ENCODE measurements around the gene PVALB. TPM values are rescaled to one million over a fixed set of nuclear protein-coding genes. Genes with fewer than 3 reads are reported as not detected.

PVALB gene
- total and polyA plus RNA-seq, 9 of the 15 experiments (the other 6 are each of a cell fraction or from before 2014, with no cell fraction given): not detected

- Histone ChIP-seq H3K4me3 (no peak overlapping the region), H3K9ac (ENCODE audit: insufficient read depth in 1 of 2, low read depth in 2 of 2, low read length in 2 of 2) (no peak overlapping the region), H3K9me1 (ENCODE audit: control insufficient read depth, insufficient read depth, low read length) (no peaks in the 10 kb centered on the region), H2AFZ (ENCODE audit: low read depth, low read length) (no peak overlapping the region), H3K4me2 (ENCODE audit: insufficient read depth, low read length) (no peak overlapping the region), H3K9me3 (replicated peaks; ENCODE audit: control insufficient read depth, insufficient read depth, low read depth, low read length) (no peaks in the 10 kb centered on the region), H3K4me1 (replicated peaks in 1 of 2; ENCODE audit: control insufficient read depth in 2 of 2, insufficient read depth in 2 of 2, low read length in 2 of 2) (no peaks in the 10 kb centered on the region; a peak in 1 of 5 replicates), H3K27ac (ENCODE audit: extremely low read depth, low read depth, low read length) (no peak overlapping the region), H3K79me2 (ENCODE audit: control insufficient read depth, insufficient read depth, low read length) (no peaks in the 10 kb centered on the region), H3K27me3 (ENCODE audit: control insufficient read depth in 2 of 2, insufficient read depth in 2 of 2, low read length in 2 of 2) (peaks cover 10 to 85% of the 10 kb centered on the region in 2 experiments; a peak in 4 of 5 replicates), H3K36me3 (ENCODE audit: control insufficient read depth, insufficient read depth, low read length) (no peaks in the 10 kb centered on the region), H4K20me1 (replicated peaks; ENCODE audit: control insufficient read depth, insufficient read depth, low read length) (no peaks in the 10 kb centered on the region; the same call in 1 of the 2 replicates)
- ChIA-PET POLR2A (interaction anchor here (0.6 kb wide), 1 partner anchor 467 kb away, joined by 3 read pairs; no protein-coding TSS in a partner anchor), CTCF (ENCODE audit: low intra/inter-chr PET ratio) (no interaction called here)
- in situ Hi-C loops (cut with MboI) (no loop called here), intact Hi-C loops (cut with micrococcal nuclease) (no loop called here)
- no peak for FAIRE-seq
- ATAC-seq: no peak
- DNase-seq (ENCODE audit: extremely low read depth in 1 of 4, low spot score in 3 of 4): no peak
- WGBS (ENCODE audit: insufficient coverage, low coverage, missing lambda C conversion rate): 0% methylated on average over 8 of the region's 17 CpGs
- TF ChIP-seq, protein P1, sequence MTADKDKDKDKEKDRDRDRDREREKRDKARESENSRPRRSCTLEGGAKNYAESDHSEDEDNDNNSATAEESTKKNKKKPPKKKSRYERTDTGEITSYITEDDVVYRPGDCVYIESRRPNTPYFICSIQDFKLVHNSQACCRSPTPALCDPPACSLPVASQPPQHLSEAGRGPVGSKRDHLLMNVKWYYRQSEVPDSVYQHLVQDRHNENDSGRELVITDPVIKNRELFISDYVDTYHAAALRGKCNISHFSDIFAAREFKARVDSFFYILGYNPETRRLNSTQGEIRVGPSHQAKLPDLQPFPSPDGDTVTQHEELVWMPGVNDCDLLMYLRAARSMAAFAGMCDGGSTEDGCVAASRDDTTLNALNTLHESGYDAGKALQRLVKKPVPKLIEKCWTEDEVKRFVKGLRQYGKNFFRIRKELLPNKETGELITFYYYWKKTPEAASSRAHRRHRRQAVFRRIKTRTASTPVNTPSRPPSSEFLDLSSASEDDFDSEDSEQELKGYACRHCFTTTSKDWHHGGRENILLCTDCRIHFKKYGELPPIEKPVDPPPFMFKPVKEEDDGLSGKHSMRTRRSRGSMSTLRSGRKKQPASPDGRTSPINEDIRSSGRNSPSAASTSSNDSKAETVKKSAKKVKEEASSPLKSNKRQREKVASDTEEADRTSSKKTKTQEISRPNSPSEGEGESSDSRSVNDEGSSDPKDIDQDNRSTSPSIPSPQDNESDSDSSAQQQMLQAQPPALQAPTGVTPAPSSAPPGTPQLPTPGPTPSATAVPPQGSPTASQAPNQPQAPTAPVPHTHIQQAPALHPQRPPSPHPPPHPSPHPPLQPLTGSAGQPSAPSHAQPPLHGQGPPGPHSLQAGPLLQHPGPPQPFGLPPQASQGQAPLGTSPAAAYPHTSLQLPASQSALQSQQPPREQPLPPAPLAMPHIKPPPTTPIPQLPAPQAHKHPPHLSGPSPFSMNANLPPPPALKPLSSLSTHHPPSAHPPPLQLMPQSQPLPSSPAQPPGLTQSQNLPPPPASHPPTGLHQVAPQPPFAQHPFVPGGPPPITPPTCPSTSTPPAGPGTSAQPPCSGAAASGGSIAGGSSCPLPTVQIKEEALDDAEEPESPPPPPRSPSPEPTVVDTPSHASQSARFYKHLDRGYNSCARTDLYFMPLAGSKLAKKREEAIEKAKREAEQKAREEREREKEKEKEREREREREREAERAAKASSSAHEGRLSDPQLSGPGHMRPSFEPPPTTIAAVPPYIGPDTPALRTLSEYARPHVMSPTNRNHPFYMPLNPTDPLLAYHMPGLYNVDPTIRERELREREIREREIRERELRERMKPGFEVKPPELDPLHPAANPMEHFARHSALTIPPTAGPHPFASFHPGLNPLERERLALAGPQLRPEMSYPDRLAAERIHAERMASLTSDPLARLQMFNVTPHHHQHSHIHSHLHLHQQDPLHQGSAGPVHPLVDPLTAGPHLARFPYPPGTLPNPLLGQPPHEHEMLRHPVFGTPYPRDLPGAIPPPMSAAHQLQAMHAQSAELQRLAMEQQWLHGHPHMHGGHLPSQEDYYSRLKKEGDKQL (CRISPR knock-in tag; IDR thresholded peaks at IDR 0.05; ENCODE audit: borderline replicate concordance): no peak
- TF ChIP-seq TAF1 (IDR thresholded peaks at IDR 0.05; ENCODE audit: control insufficient read depth, extremely low read depth, insufficient read depth, low read length, severe bottlenecking): no peak
- TF ChIP-seq MYC (IDR thresholded peaks at IDR 0.05; ENCODE audit: low read depth, low read length): no peak
- no peak for TF ChIP-seq MYC (CRISPR knock-in tag; IDR thresholded peaks at IDR 0.05; ENCODE audit: borderline replicate concordance, low read depth)
- BruUV-seq (replicated peaks): no TSS peak
Measured at GRCh38 chr22:36762687-36763260, 54.1 kb downstream of the PVALB start.

All from K562 (cell line).